ENCODE measurements around the gene CDIPT. TPM values are rescaled to one million over a fixed set of nuclear protein-coding genes. Genes with fewer than 3 reads are reported as not detected.

Gene CDIPT
- total RNA-seq, 1 experiment from 2014 or later, result 57.4 TPM

- Histone ChIP-seq H3K9me2 (replicated peaks; ENCODE audit: insufficient read depth, low read length) (no peaks in the 10 kb centered on the region), H3K9me3 (ENCODE audit: low read length) (no peaks in the 10 kb centered on the region), H4K20me1 (ENCODE audit: insufficient read depth, low read depth, low read length) (no peaks in the 10 kb centered on the region), H3K4me2 (ENCODE audit: low read depth, low read length, poor library complexity, severe bottlenecking) (peak overlapping the region; percentile 93), H3K27ac (ENCODE audit: low read length) (no peak overlapping the region), H3K36me3 (ENCODE audit: insufficient read depth, low read length) (no peaks in the 10 kb centered on the region), H3K4me3 (ENCODE audit: low read length) (peak overlapping the region; percentile 69; the same call in 1 of the 2 replicates), H2AFZ (ENCODE audit: low read length) (no peak overlapping the region), H3K79me2 (ENCODE audit: low read length) (no peaks in the 10 kb centered on the region), H3K27me3 (ENCODE audit: low read length) (no peaks in the 10 kb centered on the region), H3K9ac (ENCODE audit: low read length) (no peak overlapping the region), H3K4me1 (ENCODE audit: low read length) (peaks cover 15% of the 10 kb centered on the region)
- DNase-seq, result peak; percentile 58
Observed at GRCh38 chr16:29898804-29899515, 35.9 kb upstream of the CDIPT start.

DNA sequence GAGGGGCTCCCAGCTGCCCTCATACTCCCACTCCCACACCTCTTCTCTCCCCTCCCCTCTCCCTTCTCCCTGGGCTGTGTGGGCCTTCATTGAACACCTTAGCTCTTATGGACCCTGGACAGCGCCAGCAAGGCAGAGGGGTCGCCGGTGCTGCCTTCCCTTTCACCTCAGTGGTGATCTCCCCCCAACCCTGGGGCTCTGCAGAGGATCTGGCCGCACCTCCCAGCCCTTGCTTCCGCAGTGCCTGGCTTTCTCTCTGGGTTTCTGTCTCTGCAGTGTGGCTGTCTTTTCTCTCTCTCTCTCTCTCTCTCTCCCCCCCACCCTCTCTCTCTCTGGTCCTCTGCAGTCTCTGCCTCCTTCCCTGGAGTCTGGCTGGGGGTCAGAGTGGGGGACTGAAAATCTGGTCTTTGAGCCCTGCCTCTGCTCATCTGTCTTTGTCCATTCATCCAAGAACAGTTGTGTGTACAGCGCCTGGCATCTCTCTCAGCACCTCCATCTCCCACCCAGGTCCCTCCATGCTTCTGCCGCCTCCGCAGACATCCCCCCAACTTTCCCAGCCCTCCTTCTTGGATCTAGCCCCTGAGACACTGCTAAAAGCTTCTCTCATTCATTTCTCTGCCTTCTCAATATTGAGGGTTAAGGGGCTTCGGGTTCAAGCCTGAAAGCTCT is 35.2 kb upstream of the CDIPT start:
- H3K9ac ChIP-seq (ENCODE audit: low read length), result no peak overlapping the region
- no peak overlapping the region for H2AFZ ChIP-seq (ENCODE audit: low read length)

DNA sequence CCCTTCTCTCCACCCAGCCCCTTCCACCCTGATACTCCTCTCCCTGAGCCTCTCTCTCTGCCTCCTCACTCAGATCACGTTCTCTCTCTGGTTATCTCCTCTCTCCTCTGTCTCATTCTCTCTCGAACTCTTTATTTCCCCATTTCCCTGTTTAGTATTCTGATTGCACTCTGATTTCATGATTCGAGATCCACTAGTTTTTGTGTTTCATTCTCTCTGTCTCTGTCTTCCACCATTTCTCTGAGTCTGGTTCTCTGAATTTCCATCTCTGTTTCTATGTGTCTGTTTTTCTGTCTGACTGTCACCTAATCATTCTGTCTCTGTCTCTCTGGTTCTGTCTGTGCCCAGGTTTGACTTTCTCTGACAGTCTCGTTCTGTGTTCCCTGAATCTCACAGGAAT is 34.3 kb upstream of the CDIPT start:
- Histone ChIP-seq H3K4me3 (ENCODE audit: low read length) (no peak overlapping the region), H2AFZ (ENCODE audit: low read length) (no peak overlapping the region), H3K4me1 (ENCODE audit: low read length) (peaks cover 15% of the 10 kb centered on the region), H3K9me2 (replicated peaks; ENCODE audit: insufficient read depth, low read length) (no peaks in the 10 kb centered on the region), H3K4me2 (ENCODE audit: low read depth, low read length, poor library complexity, severe bottlenecking) (no peak overlapping the region), H3K79me2 (ENCODE audit: low read length) (no peaks in the 10 kb centered on the region), H3K9ac (ENCODE audit: low read length) (no peak overlapping the region), H3K27ac (ENCODE audit: low read length) (no peak overlapping the region), H4K20me1 (ENCODE audit: insufficient read depth, low read depth, low read length) (no peaks in the 10 kb centered on the region), H3K27me3 (ENCODE audit: low read length) (no peaks in the 10 kb centered on the region), H3K9me3 (ENCODE audit: low read length) (no peaks in the 10 kb centered on the region), H3K36me3 (ENCODE audit: insufficient read depth, low read length) (no peaks in the 10 kb centered on the region)
- DNase-seq, result peak; percentile 24

More for the DNA sequence above, 35.2 kb upstream of the CDIPT start:
- DNase-seq, result peak; percentile 25
- H3K4me1 ChIP-seq (ENCODE audit: low read length), result peaks cover 15% of the 10 kb centered on the region
- no peak overlapping the region for H3K4me2 ChIP-seq (ENCODE audit: low read depth, low read length, poor library complexity, severe bottlenecking)
- no peaks in the 10 kb centered on the region for H3K79me2 ChIP-seq (ENCODE audit: low read length)
- no peaks in the 10 kb centered on the region for H3K36me3 ChIP-seq (ENCODE audit: insufficient read depth, low read length)
- H3K9me3 ChIP-seq (ENCODE audit: low read length), result no peaks in the 10 kb centered on the region
- H3K27me3 ChIP-seq (ENCODE audit: low read length), result no peaks in the 10 kb centered on the region
- no peaks in the 10 kb centered on the region for H3K9me2 ChIP-seq (replicated peaks; ENCODE audit: insufficient read depth, low read length)
- H4K20me1 ChIP-seq (ENCODE audit: insufficient read depth, low read depth, low read length), result no peaks in the 10 kb centered on the region
- H3K4me3 ChIP-seq (ENCODE audit: low read length), result no peak overlapping the region
- no peak overlapping the region for H3K27ac ChIP-seq (ENCODE audit: low read length)

- peaks cover 15% of the 10 kb centered on the region for H3K4me1 ChIP-seq (ENCODE audit: low read length)
- H3K9me2 ChIP-seq (replicated peaks; ENCODE audit: insufficient read depth, low read length), result no peaks in the 10 kb centered on the region
- no peak overlapping the region for H2AFZ ChIP-seq (ENCODE audit: low read length)
- no peaks in the 10 kb centered on the region for H3K79me2 ChIP-seq (ENCODE audit: low read length)
- no peak overlapping the region for H3K4me3 ChIP-seq (ENCODE audit: low read length)
- H3K36me3 ChIP-seq (ENCODE audit: insufficient read depth, low read length), result no peaks in the 10 kb centered on the region
- H3K27ac ChIP-seq (ENCODE audit: low read length), result no peak overlapping the region
- no peak overlapping the region for H3K9ac ChIP-seq (ENCODE audit: low read length)
- no peaks in the 10 kb centered on the region for H3K9me3 ChIP-seq (ENCODE audit: low read length)
- H3K4me2 ChIP-seq (ENCODE audit: low read depth, low read length, poor library complexity, severe bottlenecking), result no peak overlapping the region
- no peaks in the 10 kb centered on the region for H3K27me3 ChIP-seq (ENCODE audit: low read length)
- DNase-seq, result peak; percentile 31
- H4K20me1 ChIP-seq (ENCODE audit: insufficient read depth, low read depth, low read length), result no peaks in the 10 kb centered on the region
Observed at GRCh38 chr16:29896841-29897240, 33.8 kb upstream of the CDIPT start.

DNA sequence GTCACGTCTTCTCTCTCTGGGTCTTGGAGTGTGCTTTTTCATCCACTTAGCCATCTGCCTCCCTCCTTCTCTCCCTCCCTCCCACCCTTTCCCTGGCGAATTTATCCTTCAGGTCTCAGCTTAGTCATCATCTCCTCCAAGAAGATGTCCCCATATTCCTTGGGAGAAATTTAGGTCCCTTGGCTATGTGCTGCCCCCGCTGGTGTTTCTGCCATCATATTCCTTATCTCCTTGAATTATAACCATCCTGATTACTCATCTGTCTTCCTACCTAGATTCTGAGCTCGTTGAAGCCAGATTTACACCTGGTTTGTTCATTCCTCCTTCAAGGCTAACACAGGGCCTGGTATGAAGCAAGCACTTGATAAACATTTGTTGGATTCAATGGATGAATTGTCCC is 31.3 kb upstream of the CDIPT start:
- peaks cover 3% of the 10 kb centered on the region for H3K4me1 ChIP-seq (ENCODE audit: low read length)
- H3K4me3 ChIP-seq (ENCODE audit: low read length), result no peak overlapping the region
- H3K4me2 ChIP-seq (ENCODE audit: low read depth, low read length, poor library complexity, severe bottlenecking), result no peak overlapping the region
- H2AFZ ChIP-seq (ENCODE audit: low read length), result no peak overlapping the region
- H3K79me2 ChIP-seq (ENCODE audit: low read length), result no peaks in the 10 kb centered on the region
- H4K20me1 ChIP-seq (ENCODE audit: insufficient read depth, low read depth, low read length), result no peaks in the 10 kb centered on the region
- H3K9me2 ChIP-seq (replicated peaks; ENCODE audit: insufficient read depth, low read length), result no peaks in the 10 kb centered on the region
- H3K36me3 ChIP-seq (ENCODE audit: insufficient read depth, low read length), result no peaks in the 10 kb centered on the region
- no peak overlapping the region for H3K9ac ChIP-seq (ENCODE audit: low read length)
- no peak overlapping the region for H3K27ac ChIP-seq (ENCODE audit: low read length)
- no peaks in the 10 kb centered on the region for H3K9me3 ChIP-seq (ENCODE audit: low read length)
- DNase-seq, result peak; percentile 16
- no peaks in the 10 kb centered on the region for H3K27me3 ChIP-seq (ENCODE audit: low read length)

DNA sequence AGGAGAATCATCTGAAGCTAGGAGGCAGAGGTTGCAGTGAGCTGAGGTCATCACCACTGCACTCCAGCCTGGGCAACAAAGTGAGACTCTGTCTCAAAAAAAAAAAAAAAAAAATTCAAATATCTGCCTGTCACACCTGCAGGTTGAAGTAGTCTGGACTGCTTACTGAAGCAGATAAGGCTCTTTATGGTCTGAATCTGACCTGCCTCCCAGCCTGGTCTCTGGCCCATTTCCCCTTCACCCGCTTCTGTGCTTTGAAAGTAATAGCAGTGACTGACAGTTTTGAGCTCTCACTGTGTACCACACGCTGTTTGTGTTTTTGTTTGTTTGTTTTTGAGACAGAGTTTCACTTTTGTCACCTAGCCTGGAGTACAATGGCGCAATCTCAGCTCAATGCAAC is 30.5 kb upstream of the CDIPT start:
- Histone ChIP-seq H3K9ac (ENCODE audit: low read length) (no peak overlapping the region), H2AFZ (ENCODE audit: low read length) (no peak overlapping the region), H3K27me3 (ENCODE audit: low read length) (no peaks in the 10 kb centered on the region), H4K20me1 (ENCODE audit: insufficient read depth, low read depth, low read length) (no peaks in the 10 kb centered on the region), H3K4me2 (ENCODE audit: low read depth, low read length, poor library complexity, severe bottlenecking) (no peak overlapping the region), H3K9me2 (replicated peaks; ENCODE audit: insufficient read depth, low read length) (no peaks in the 10 kb centered on the region), H3K79me2 (ENCODE audit: low read length) (no peaks in the 10 kb centered on the region), H3K9me3 (ENCODE audit: low read length) (no peaks in the 10 kb centered on the region), H3K4me1 (ENCODE audit: low read length) (no peaks in the 10 kb centered on the region), H3K36me3 (ENCODE audit: insufficient read depth, low read length) (no peaks in the 10 kb centered on the region), H3K4me3 (ENCODE audit: low read length) (no peak overlapping the region), H3K27ac (ENCODE audit: low read length) (no peak overlapping the region)
- peak; percentile 26 for DNase-seq

DNA sequence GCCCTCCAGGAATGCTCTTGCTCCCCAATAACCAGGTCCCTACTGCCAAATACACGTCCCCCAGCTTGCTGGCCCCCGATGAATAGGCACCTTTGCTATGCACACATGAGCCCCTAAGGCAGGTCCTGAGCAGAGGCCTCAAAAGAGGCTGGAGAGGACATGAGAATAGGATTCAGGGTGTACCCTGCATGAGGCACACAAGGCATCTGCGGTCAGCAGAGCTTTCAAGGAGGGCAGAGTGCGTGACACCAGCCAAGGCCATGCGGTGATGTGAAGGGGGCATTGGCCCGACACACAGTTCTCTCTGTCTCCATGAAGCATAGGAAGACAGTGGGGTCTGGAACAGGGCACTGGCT is 29.4 kb upstream of the CDIPT start:
- Histone ChIP-seq H3K79me2 (ENCODE audit: low read length) (no peaks in the 10 kb centered on the region), H3K4me3 (ENCODE audit: low read length) (no peak overlapping the region), H3K9ac (ENCODE audit: low read length) (no peak overlapping the region), H3K27me3 (ENCODE audit: low read length) (no peaks in the 10 kb centered on the region), H2AFZ (ENCODE audit: low read length) (no peak overlapping the region), H3K9me3 (ENCODE audit: low read length) (no peaks in the 10 kb centered on the region), H3K4me1 (ENCODE audit: low read length) (no peaks in the 10 kb centered on the region), H3K4me2 (ENCODE audit: low read depth, low read length, poor library complexity, severe bottlenecking) (no peak overlapping the region), H3K27ac (ENCODE audit: low read length) (no peak overlapping the region), H3K36me3 (ENCODE audit: insufficient read depth, low read length) (no peaks in the 10 kb centered on the region), H4K20me1 (ENCODE audit: insufficient read depth, low read depth, low read length) (no peaks in the 10 kb centered on the region), H3K9me2 (replicated peaks; ENCODE audit: insufficient read depth, low read length) (no peaks in the 10 kb centered on the region)
- no peak for DNase-seq

- Histone ChIP-seq H4K20me1 (ENCODE audit: insufficient read depth, low read depth, low read length) (no peaks in the 10 kb centered on the region), H3K79me2 (ENCODE audit: low read length) (no peaks in the 10 kb centered on the region), H3K27ac (ENCODE audit: low read length) (no peak overlapping the region), H3K27me3 (ENCODE audit: low read length) (no peaks in the 10 kb centered on the region), H3K4me3 (ENCODE audit: low read length) (no peak overlapping the region), H3K9me2 (replicated peaks; ENCODE audit: insufficient read depth, low read length) (no peaks in the 10 kb centered on the region), H3K9me3 (ENCODE audit: low read length) (no peaks in the 10 kb centered on the region), H3K9ac (ENCODE audit: low read length) (no peak overlapping the region), H3K4me1 (ENCODE audit: low read length) (no peaks in the 10 kb centered on the region), H3K36me3 (ENCODE audit: insufficient read depth, low read length) (no peaks in the 10 kb centered on the region), H3K4me2 (ENCODE audit: low read depth, low read length, poor library complexity, severe bottlenecking) (no peak overlapping the region), H2AFZ (ENCODE audit: low read length) (no peak overlapping the region)
- DNase-seq, result peak; percentile 35
Observed at GRCh38 chr16:29891525-29892457, 28.8 kb upstream of the CDIPT start.

All from Karpas-422 (cell line).